Measurements from ENCODE around the gene DAPP1. TPM values are rescaled to one million over a fixed set of nuclear protein-coding genes. Genes with fewer than 3 reads are reported as not detected.

Gene DAPP1
- total and polyA plus RNA-seq, 10 donors = 20.0 to 49.4 (median 37.2) TPM

DNA sequence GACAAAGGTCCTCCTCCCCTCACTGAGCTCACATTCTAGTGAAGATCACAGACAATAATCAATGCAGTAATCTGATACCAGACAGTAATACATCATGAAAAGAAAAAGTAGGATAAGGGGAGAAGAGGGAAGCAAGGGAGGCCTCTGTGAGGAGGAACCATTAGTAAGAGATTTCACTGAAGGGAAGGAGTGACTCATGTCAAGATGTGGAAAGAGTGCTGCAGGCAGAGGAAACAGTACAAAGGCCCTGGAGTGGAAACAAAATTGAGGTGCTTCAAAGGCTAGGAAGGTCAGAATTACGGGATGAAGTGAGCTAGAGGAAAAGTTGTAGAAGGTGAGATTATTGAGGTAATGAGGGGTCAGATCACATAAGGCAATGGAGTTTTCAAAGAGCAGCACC, 39.5 kb downstream of the DAPP1 start:
- Histone ChIP-seq H3K36me3 (peaks cover 0 to 25% (median 0%) of the 10 kb centered on the region in 6 donors), H3K27me3 (replicated peaks in 1 of 7) (no peaks in the 10 kb centered on the region), H3K4me3 (peak overlapping the region in 1 of 8 donors; percentile 36), H3K9me3 (no peaks in the 10 kb centered on the region), H3K27ac (peak overlapping the region; percentile 59 to 90 (median 75)), H3K4me1 (peaks cover 3 to 84% (median 40%) of the 10 kb centered on the region in 6 donors)
- 10 to 26% (median 22%) methylated on average over 1 of the region's 1 CpG for WGBS, 5 donors
- intact Hi-C loops (cut with DNase I; ENCODE audit: low total_unique reads) = no loop called here
- TF ChIP-seq, protein P1, sequence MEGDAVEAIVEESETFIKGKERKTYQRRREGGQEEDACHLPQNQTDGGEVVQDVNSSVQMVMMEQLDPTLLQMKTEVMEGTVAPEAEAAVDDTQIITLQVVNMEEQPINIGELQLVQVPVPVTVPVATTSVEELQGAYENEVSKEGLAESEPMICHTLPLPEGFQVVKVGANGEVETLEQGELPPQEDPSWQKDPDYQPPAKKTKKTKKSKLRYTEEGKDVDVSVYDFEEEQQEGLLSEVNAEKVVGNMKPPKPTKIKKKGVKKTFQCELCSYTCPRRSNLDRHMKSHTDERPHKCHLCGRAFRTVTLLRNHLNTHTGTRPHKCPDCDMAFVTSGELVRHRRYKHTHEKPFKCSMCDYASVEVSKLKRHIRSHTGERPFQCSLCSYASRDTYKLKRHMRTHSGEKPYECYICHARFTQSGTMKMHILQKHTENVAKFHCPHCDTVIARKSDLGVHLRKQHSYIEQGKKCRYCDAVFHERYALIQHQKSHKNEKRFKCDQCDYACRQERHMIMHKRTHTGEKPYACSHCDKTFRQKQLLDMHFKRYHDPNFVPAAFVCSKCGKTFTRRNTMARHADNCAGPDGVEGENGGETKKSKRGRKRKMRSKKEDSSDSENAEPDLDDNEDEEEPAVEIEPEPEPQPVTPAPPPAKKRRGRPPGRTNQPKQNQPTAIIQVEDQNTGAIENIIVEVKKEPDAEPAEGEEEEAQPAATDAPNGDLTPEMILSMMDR (IDR thresholded peaks at IDR 0.05 in 8 of 11, conservative IDR thresholded peaks at IDR 0.05 in 3 of 11) = no peak
- TF ChIP-seq POLR2AphosphoS5 (IDR thresholded peaks at IDR 0.05) = peak in 1 of 3 donors; percentile 44
- no peak for DNase-seq

DNA sequence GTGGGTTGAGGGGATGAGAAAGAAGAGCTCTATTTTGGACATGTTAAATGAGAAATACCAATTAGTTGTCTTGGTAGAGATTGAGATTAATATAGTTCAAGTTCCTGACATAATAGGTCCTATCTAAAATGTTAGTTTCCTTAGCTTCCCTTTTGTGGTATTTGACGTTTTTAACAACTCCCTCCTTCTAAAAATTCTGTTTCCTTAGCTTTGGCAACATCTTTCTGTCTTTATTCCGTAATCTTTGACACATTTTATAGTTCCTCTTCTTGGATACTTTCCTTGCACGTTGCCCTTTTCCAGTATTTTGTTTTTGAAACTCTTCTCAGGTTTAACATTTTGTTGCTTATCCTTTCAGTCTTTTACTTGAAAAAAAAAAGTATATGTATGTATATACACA, 40.7 kb downstream of the DAPP1 start:
- H3K27ac ChIP-seq = peak overlapping the region in 7 of 8 donors; percentile 72 to 90 (median 77)
- TF ChIP-seq POLR2AphosphoS5 (IDR thresholded peaks at IDR 0.05) = no peak
- no peak for TF ChIP-seq POLR2A (IDR thresholded peaks at IDR 0.05)
- TF ChIP-seq, protein P1 (IDR thresholded peaks at IDR 0.05 in 8 of 11, conservative IDR thresholded peaks at IDR 0.05 in 3 of 11) = no peak

DNA sequence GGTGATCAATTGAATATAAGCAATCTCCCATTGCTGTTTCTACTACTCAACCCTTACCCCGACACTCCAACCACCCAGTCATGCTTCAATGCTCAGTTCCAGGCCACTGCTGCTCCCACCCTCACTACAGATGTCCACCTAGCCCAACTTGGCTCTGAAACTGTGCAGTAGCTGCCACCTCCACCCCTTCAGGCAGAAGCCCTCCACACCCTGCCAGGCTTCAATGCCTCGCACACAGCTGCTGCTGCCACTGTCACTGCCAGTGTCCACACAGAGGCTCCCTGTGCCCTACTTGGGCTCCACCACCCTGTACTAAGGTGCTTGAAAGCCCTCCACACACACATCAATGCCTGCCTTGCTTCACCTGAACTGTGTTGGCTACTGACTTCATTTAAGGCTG, 43.0 kb downstream of the DAPP1 start:
- TF ChIP-seq POLR2AphosphoS5 (IDR thresholded peaks at IDR 0.05) = peak in 2 of 3 donors; percentile 29 to 42
- no peak for TF ChIP-seq POLR2A (IDR thresholded peaks at IDR 0.05)
- TF ChIP-seq, protein P1 (IDR thresholded peaks at IDR 0.05 in 8 of 11, conservative IDR thresholded peaks at IDR 0.05 in 3 of 11) = no peak
- Histone ChIP-seq H3K9me3 (no peaks in the 10 kb centered on the region), H3K27me3 (replicated peaks in 1 of 7) (no peaks in the 10 kb centered on the region), H3K27ac (peak overlapping the region in 3 of 8 donors; percentile 9 to 66 (median 51)), H3K36me3 (peaks cover 0 to 34% (median 3%) of the 10 kb centered on the region in 6 donors), H3K4me3 (no peak overlapping the region), H3K4me1 (peaks cover 0 to 69% (median 32%) of the 10 kb centered on the region in 6 donors)
- DNase-seq = peak; percentile 67
- intact Hi-C loops (cut with DNase I; ENCODE audit: low total_unique reads) = no loop called here
- 59 to 84% (median 76%) methylated on average over 2 of the region's 2 CpGs for WGBS, 5 donors

More for the DNA sequence above, 40.7 kb downstream of the DAPP1 start:
- 31 to 44% (median 34%) methylated on average over 3 of the region's 3 CpGs for WGBS, 5 donors
- no peaks in the 10 kb centered on the region for H3K9me3 ChIP-seq
- H3K4me1 ChIP-seq = peaks cover 0 to 78% (median 36%) of the 10 kb centered on the region in 6 donors
- intact Hi-C loops (cut with DNase I; ENCODE audit: low total_unique reads) = no loop called here
- H3K27me3 ChIP-seq (replicated peaks in 1 of 7) = no peaks in the 10 kb centered on the region
- H3K36me3 ChIP-seq = peaks cover 0 to 31% (median 2%) of the 10 kb centered on the region in 6 donors
- peak overlapping the region in 1 of 8 donors; percentile 36 for H3K4me3 ChIP-seq
- DNase-seq = no peak

DNA sequence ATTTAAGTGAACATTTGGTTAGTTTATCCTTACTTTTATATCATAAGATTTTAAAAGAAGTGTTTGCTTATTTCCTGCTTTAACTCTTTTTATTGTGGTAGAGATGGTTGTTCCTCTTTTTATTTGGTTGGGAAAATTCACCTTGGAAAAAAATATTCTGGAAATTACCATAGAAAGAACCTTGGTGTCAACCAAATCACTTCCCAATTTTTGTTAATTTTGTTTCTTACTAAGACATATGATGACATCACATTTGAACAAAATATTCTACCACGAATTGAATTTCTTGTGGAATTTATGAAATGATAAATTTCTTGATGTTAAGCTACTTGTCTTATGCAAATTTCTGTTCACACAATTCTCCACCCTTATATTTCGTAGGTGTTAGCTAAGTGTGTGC, 43.9 kb downstream of the DAPP1 start:
- 70 to 81% (median 74%) methylated on average over 2 of the region's 2 CpGs for WGBS, 5 donors

More for the DNA sequence above, 43.9 kb downstream of the DAPP1 start:
- intact Hi-C loops (cut with DNase I; ENCODE audit: low total_unique reads) = no loop called here
- no peak for DNase-seq
- no peaks in the 10 kb centered on the region for H3K9me3 ChIP-seq
- H3K27ac ChIP-seq = peak overlapping the region in 2 of 8 donors; percentile 63 to 66
- H3K4me3 ChIP-seq = no peak overlapping the region
- peaks cover 0 to 40% (median 6%) of the 10 kb centered on the region in 6 donors for H3K36me3 ChIP-seq
- H3K27me3 ChIP-seq (replicated peaks in 1 of 7) = no peaks in the 10 kb centered on the region
- peaks cover 0 to 60% (median 24%) of the 10 kb centered on the region in 6 donors for H3K4me1 ChIP-seq
- TF ChIP-seq POLR2A (IDR thresholded peaks at IDR 0.05) (no peak), POLR2AphosphoS5 (IDR thresholded peaks at IDR 0.05) (no peak)
- TF ChIP-seq, protein P1 (IDR thresholded peaks at IDR 0.05 in 8 of 11, conservative IDR thresholded peaks at IDR 0.05 in 3 of 11) = no peak
